ENCODE data around the gene TEX12.

Gene TEX12

DNA sequence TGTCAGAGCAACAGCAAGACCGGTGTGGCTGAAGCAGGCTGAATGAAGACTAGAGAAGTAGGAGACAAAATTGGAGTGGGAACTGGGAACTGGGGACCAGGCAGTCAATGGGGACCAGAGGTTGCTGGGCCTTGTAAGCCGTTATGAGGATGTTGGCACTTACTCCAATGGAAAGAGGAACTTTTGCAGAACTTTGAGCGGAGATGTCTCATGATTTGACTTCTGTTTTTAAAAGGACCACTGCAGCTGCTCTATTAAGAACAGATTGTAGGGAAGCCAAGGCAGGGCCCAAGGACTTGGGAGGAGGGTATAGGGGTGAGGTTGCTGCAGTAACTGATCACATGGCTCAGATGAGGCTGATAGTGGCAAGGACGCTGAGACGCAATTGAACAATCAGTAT lies 37.5 kb upstream of the TEX12 start:
- Histone ChIP-seq H3K36me3 (ENCODE audit: insufficient read depth, low read length) (no peaks in the 10 kb centered on the region), H2AFZ (ENCODE audit: low read length) (no peak overlapping the region), H3K4me3 (ENCODE audit: low read depth, low read length, poor library complexity, severe bottlenecking) (no peak overlapping the region), H3K27ac (ENCODE audit: low read depth, low read length, poor library complexity, severe bottlenecking) (no peak overlapping the region), H3K9me3 (ENCODE audit: low read length) (no peaks in the 10 kb centered on the region), H3K9ac (ENCODE audit: low read length) (no peak overlapping the region), H4K20me1 (ENCODE audit: insufficient read depth, low read length) (no peaks in the 10 kb centered on the region), H3K79me2 (ENCODE audit: insufficient read depth, low read length) (no peaks in the 10 kb centered on the region), H3K27me3 (ENCODE audit: insufficient read depth, low read length) (no peaks in the 10 kb centered on the region), H3K9me2 (ENCODE audit: low read depth, low read length) (no peaks in the 10 kb centered on the region), H3K4me1 (ENCODE audit: insufficient read depth, low read length, severe bottlenecking) (no peaks in the 10 kb centered on the region), H3K4me2 (ENCODE audit: low read length) (no peak overlapping the region), H3F3A (ENCODE audit: insufficient read depth, low read length) (no peaks in the 10 kb centered on the region)
- TF ChIP-seq, protein P1, sequence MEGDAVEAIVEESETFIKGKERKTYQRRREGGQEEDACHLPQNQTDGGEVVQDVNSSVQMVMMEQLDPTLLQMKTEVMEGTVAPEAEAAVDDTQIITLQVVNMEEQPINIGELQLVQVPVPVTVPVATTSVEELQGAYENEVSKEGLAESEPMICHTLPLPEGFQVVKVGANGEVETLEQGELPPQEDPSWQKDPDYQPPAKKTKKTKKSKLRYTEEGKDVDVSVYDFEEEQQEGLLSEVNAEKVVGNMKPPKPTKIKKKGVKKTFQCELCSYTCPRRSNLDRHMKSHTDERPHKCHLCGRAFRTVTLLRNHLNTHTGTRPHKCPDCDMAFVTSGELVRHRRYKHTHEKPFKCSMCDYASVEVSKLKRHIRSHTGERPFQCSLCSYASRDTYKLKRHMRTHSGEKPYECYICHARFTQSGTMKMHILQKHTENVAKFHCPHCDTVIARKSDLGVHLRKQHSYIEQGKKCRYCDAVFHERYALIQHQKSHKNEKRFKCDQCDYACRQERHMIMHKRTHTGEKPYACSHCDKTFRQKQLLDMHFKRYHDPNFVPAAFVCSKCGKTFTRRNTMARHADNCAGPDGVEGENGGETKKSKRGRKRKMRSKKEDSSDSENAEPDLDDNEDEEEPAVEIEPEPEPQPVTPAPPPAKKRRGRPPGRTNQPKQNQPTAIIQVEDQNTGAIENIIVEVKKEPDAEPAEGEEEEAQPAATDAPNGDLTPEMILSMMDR (IDR thresholded peaks at IDR 0.05; ENCODE audit: low read length) = no peak
- no peak for TF ChIP-seq EZH2 (IDR thresholded peaks at IDR 0.05; ENCODE audit: borderline replicate concordance, low read length)

DNA sequence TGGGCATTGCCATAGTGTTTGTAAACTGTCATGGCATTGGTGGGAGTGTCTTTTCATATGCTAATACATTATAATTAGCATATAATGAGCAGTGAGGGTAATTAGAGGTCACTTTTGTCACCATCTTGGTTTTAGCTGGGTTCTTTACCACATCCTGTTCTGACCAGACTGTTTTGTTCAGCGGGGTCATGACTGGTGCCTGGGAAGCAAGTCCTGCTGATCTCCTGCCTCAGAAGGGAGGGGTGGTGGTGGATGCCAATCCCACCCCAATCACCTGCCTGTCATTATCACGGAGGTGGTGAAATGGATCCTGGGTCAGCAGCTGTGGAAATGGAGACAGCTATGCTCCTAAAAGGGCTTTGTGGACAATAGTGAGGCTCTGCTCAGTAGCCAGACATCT lies 34.4 kb upstream of the TEX12 start:
- no peaks in the 10 kb centered on the region for H3F3A ChIP-seq (ENCODE audit: insufficient read depth, low read length)
- TF ChIP-seq, protein P1 (IDR thresholded peaks at IDR 0.05; ENCODE audit: low read length) = no peak
- TF ChIP-seq EZH2 (IDR thresholded peaks at IDR 0.05; ENCODE audit: borderline replicate concordance, low read length) = no peak
- no peak overlapping the region for H3K4me3 ChIP-seq (ENCODE audit: low read depth, low read length, poor library complexity, severe bottlenecking)
- H3K27ac ChIP-seq (ENCODE audit: low read depth, low read length, poor library complexity, severe bottlenecking) = no peak overlapping the region
- no peaks in the 10 kb centered on the region for H3K9me3 ChIP-seq (ENCODE audit: low read length)
- no peaks in the 10 kb centered on the region for H3K27me3 ChIP-seq (ENCODE audit: insufficient read depth, low read length)
- no peaks in the 10 kb centered on the region for H4K20me1 ChIP-seq (ENCODE audit: insufficient read depth, low read length)
- no peaks in the 10 kb centered on the region for H3K36me3 ChIP-seq (ENCODE audit: insufficient read depth, low read length)
- H3K4me1 ChIP-seq (ENCODE audit: insufficient read depth, low read length, severe bottlenecking) = no peaks in the 10 kb centered on the region
- H3K9me2 ChIP-seq (ENCODE audit: low read depth, low read length) = no peaks in the 10 kb centered on the region
- H3K4me2 ChIP-seq (ENCODE audit: low read length) = no peak overlapping the region
- no peak overlapping the region for H3K9ac ChIP-seq (ENCODE audit: low read length)
- no peak overlapping the region for H2AFZ ChIP-seq (ENCODE audit: low read length)
- H3K79me2 ChIP-seq (ENCODE audit: insufficient read depth, low read length) = no peaks in the 10 kb centered on the region

DNA sequence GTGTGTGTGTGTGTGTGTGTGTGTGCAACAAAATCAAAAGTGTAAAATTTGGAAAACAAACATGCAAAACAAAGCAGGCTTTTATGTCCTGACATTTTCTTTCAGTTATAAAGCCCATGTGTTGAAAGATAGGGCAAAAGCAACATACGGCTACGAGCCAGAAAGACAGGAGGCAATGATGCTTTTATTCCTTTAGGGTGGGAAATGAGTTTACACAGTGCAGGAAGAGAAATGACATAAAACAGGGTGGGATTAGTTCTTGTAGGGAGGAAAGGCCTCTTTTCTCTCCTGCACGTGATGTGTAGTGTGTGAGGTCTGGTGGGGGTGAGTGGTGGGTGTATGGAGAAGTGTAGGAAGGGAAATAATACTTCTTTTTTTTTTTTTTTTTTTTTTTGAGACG lies 32.7 kb upstream of the TEX12 start:
- TF ChIP-seq, protein P1 (IDR thresholded peaks at IDR 0.05; ENCODE audit: low read length) = no peak
- no peak for TF ChIP-seq EZH2 (IDR thresholded peaks at IDR 0.05; ENCODE audit: borderline replicate concordance, low read length)
- no peaks in the 10 kb centered on the region for H4K20me1 ChIP-seq (ENCODE audit: insufficient read depth, low read length)
- no peaks in the 10 kb centered on the region for H3K9me3 ChIP-seq (ENCODE audit: low read length)
- no peak overlapping the region for H3K9ac ChIP-seq (ENCODE audit: low read length)
- H3K36me3 ChIP-seq (ENCODE audit: insufficient read depth, low read length) = no peaks in the 10 kb centered on the region
- H3K27me3 ChIP-seq (ENCODE audit: insufficient read depth, low read length) = no peaks in the 10 kb centered on the region
- no peaks in the 10 kb centered on the region for H3K9me2 ChIP-seq (ENCODE audit: low read depth, low read length)
- H3F3A ChIP-seq (ENCODE audit: insufficient read depth, low read length) = no peaks in the 10 kb centered on the region
- no peak overlapping the region for H3K27ac ChIP-seq (ENCODE audit: low read depth, low read length, poor library complexity, severe bottlenecking)
- H3K4me2 ChIP-seq (ENCODE audit: low read length) = no peak overlapping the region
- no peak overlapping the region for H2AFZ ChIP-seq (ENCODE audit: low read length)
- no peaks in the 10 kb centered on the region for H3K4me1 ChIP-seq (ENCODE audit: insufficient read depth, low read length, severe bottlenecking)
- no peaks in the 10 kb centered on the region for H3K79me2 ChIP-seq (ENCODE audit: insufficient read depth, low read length)
- H3K4me3 ChIP-seq (ENCODE audit: low read depth, low read length, poor library complexity, severe bottlenecking) = no peak overlapping the region

Data from OCI-LY1 (cell line).